ENCODE data around the gene MPST. TPM values are rescaled to one million over a fixed set of nuclear protein-coding genes. Genes with fewer than 3 reads are reported as not detected.

Gene MPST
- total RNA-seq, 1 experiment from 2014 or later = 51.2 TPM

DNA sequence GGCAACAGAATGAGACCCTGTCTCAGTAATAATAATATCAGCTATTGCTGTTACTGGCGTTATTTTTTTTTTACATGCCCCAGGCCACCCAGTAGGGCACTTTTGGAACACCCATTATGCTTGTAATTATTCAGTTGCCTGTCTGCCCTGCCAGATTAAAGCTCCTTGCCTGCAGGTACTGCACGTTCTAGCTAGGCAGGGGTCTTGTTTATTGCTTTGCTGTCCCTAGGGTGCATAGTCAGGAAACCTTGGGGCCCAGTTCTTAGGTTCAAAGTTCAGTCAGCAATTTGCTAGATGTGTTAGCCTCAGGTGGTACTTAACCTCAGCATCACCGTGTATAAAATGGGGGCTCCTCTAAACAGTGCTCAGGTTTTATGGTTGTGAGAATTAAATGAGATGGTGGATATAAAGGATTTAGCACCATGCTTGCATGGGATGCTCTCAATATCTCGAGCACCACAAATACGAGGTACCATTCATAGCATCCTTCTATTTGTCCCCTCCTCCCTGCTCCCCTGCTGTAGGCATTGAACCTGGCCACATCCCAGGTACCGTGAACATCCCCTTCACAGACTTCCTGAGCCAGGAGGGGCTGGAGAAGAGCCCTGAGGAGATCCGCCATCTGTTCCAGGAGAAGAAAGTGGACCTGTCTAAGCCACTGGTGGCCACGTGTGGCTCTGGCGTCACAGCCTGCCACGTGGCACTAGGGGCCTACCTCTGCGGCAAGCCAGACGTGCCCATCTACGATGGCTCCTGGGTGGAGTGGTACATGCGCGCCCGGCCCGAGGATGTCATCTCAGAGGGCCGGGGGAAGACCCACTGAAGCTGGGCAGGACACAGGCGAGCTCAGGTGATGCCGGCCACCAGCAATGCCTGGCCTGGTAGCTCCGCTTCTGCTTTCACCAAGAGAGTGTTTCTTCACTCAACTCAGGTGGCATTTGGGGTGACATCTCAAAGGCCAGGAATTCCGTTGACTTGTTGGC lies 9.4 kb downstream of the MPST start:
- ChIA-PET CTCF (interaction anchor here (0.6 to 1.0 kb wide), 3 partner anchors 14 to 17 kb away, joined by 3 read pairs; no protein-coding TSS in a partner anchor), POLR2A (interaction anchor here (5.4 kb wide), 1 partner anchor 8 kb away, joined by 95 read pairs; the partner anchor contains the start of genes MPST and TST)
- DNase-seq (ENCODE audit: unreplicated experiment) = no peak
- H3K4me3 Mint-ChIP-seq (ENCODE audit: unreplicated experiment) = no peak overlapping the region
- H3K36me3 Mint-ChIP-seq (ENCODE audit: insufficient read depth, unreplicated experiment) = peaks cover 36% of the 10 kb centered on the region
- TF ChIP-seq, protein P1, sequence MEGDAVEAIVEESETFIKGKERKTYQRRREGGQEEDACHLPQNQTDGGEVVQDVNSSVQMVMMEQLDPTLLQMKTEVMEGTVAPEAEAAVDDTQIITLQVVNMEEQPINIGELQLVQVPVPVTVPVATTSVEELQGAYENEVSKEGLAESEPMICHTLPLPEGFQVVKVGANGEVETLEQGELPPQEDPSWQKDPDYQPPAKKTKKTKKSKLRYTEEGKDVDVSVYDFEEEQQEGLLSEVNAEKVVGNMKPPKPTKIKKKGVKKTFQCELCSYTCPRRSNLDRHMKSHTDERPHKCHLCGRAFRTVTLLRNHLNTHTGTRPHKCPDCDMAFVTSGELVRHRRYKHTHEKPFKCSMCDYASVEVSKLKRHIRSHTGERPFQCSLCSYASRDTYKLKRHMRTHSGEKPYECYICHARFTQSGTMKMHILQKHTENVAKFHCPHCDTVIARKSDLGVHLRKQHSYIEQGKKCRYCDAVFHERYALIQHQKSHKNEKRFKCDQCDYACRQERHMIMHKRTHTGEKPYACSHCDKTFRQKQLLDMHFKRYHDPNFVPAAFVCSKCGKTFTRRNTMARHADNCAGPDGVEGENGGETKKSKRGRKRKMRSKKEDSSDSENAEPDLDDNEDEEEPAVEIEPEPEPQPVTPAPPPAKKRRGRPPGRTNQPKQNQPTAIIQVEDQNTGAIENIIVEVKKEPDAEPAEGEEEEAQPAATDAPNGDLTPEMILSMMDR (IDR thresholded peaks at IDR 0.05; ENCODE audit: unreplicated experiment) = no peak
- H3K9me3 Mint-ChIP-seq (ENCODE audit: unreplicated experiment) = no peaks in the 10 kb centered on the region
- intact Hi-C loops (cut with micrococcal nuclease) = no loop called here
- no peak overlapping the region for H3K27ac Mint-ChIP-seq (ENCODE audit: low read depth, unreplicated experiment)
- H3K27me3 Mint-ChIP-seq (ENCODE audit: insufficient read depth, unreplicated experiment) = no peaks in the 10 kb centered on the region
- no TSS peak for BruUV-seq (replicated peaks)
- H3K4me1 Mint-ChIP-seq (ENCODE audit: insufficient read depth, unreplicated experiment) = peaks cover 25% of the 10 kb centered on the region

DNA sequence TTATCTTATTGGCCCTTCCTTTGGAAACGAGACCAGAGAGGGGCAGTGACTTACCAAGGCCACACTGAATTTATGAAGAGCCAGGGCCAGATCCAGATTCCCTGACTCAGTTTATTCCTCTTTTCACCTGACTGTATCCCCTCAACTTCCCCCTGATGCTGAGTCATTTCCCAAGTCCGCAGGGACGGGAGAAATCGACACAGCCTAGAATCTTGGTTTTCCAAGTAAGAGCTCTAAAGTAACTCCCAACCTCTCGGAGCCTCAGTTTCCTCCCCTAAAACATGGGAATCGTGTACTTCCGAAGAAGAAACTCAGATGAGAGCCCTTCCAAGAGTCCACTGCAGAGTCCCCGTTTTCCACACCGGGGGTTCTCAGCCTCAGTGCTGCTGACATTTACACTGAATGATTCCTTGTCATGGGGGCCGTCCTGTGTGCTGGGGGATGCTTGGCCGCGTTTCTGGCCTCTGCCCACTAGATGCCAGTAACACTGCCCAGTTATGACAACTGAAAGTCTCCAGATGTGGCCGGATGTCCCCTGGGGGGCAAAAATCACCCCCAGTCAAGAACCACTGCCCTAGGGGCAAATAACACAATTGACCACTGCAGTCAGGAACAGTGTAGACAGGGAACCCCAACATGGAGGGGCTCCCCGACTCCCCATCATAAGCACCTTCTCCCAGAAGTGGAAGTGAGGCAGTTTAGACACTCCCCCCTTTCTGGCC lies 11.2 kb downstream of the MPST start:
- intact Hi-C loops (cut with micrococcal nuclease) = no loop called here
- Mint-ChIP-seq H3K27me3 (ENCODE audit: insufficient read depth, unreplicated experiment) (no peaks in the 10 kb centered on the region), H3K4me3 (ENCODE audit: unreplicated experiment) (no peak overlapping the region), H3K9me3 (ENCODE audit: unreplicated experiment) (no peaks in the 10 kb centered on the region), H3K4me1 (ENCODE audit: insufficient read depth, unreplicated experiment) (peaks cover 17% of the 10 kb centered on the region), H3K27ac (ENCODE audit: low read depth, unreplicated experiment) (no peak overlapping the region), H3K36me3 (ENCODE audit: insufficient read depth, unreplicated experiment) (peaks cover 28% of the 10 kb centered on the region)
- no TSS peak for BruUV-seq (replicated peaks)
- no peak for DNase-seq (ENCODE audit: unreplicated experiment)
- TF ChIP-seq, protein P1 (IDR thresholded peaks at IDR 0.05; ENCODE audit: unreplicated experiment) = no peak
- CTCF ChIA-PET = interaction anchor here (0.6 to 3.3 kb wide), 8 partner anchors 8 to 251 kb away, joined by 3 to 24 read pairs (median 3); partner anchors contain the start of genes MPST and TST
- POLR2A ChIA-PET = interaction anchor here (1.2 to 5.4 kb wide), 3 partner anchors 10 to 169 kb away, joined by 3 to 95 read pairs (median 4); partner anchors contain the start of genes MPST and TST

GRCh38 chr22:37032134-37032534 lies 12.6 kb downstream of the MPST start:
- Mint-ChIP-seq H3K27ac (ENCODE audit: low read depth, unreplicated experiment) (peak overlapping the region; percentile 78), H3K4me1 (ENCODE audit: insufficient read depth, unreplicated experiment) (peaks cover 17% of the 10 kb centered on the region), H3K27me3 (ENCODE audit: insufficient read depth, unreplicated experiment) (no peaks in the 10 kb centered on the region), H3K36me3 (ENCODE audit: insufficient read depth, unreplicated experiment) (peaks cover 20% of the 10 kb centered on the region), H3K4me3 (ENCODE audit: unreplicated experiment) (peak overlapping the region; percentile 33), H3K9me3 (ENCODE audit: unreplicated experiment) (no peaks in the 10 kb centered on the region)
- CTCF ChIA-PET = interaction anchor here (0.5 to 3.3 kb wide), 12 partner anchors 10 to 485 kb away, joined by 3 to 24 read pairs (median 4); partner anchors contain the start of genes MPST and TST
- intact Hi-C loops (cut with micrococcal nuclease) = no loop called here
- DNase-seq (ENCODE audit: unreplicated experiment) = peak; percentile 52
- TSS peak; percentile 88 for BruUV-seq (replicated peaks)
- POLR2A ChIA-PET = interaction anchor here (0.7 to 5.4 kb wide), 14 partner anchors 9 to 532 kb away, joined by 3 to 95 read pairs (median 4); partner anchors contain the start of genes IFT27, KCTD17, MPST and TST
- TF ChIP-seq, protein P1 (IDR thresholded peaks at IDR 0.05; ENCODE audit: unreplicated experiment) = no peak

All from MCF 10A (cell line).